HG03095 (cell line): ENCODE results near the gene TMEM255B.
A peak's percentile ranks its signal among the peaks of the same experiment; 100 is the strongest.

Source experiments
- ATAC-seq: cut with Tn5 transposase; IDR thresholded peaks from one replicate; pipeline ENCODE4 v1.9.1; 2021; ENCODE audit warnings: moderate library complexity; ENCODE audit not compliant: unreplicated experiment

TMEM255B gene

DNA sequence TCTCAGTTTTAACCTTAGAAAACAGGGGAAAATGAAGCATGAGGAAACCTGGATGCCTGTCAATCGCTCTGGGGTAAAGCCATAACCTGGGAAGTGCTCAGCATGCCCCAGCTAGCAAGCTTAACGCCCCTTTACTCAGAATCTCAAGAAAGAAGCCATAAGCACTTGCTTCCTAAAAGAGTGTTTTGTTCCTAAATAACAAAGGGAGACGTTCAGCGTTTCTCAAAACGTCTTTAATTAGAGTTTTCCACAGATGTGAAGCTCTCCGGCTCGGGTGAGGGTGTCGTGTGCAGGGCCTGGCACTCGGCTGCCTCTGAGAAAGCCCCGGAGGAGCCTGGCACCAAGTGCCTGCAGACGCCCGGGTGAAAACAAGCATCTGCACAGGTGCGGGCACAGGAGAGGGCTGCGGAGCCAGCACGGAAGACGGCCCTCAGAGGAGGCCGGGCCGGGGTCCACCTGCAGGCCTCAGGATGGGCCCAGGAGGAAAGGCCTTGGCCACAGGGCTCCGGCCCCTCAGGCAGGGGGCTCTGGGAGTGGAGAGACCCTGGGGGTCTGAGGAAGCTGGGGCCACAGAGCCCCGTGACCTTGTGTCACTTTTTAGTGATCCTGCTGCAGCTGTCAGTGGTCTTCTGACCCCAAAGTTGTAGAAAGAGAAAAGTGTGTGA, 98.6 kb downstream of the TMEM255B start:
- ATAC-seq: no peak

DNA sequence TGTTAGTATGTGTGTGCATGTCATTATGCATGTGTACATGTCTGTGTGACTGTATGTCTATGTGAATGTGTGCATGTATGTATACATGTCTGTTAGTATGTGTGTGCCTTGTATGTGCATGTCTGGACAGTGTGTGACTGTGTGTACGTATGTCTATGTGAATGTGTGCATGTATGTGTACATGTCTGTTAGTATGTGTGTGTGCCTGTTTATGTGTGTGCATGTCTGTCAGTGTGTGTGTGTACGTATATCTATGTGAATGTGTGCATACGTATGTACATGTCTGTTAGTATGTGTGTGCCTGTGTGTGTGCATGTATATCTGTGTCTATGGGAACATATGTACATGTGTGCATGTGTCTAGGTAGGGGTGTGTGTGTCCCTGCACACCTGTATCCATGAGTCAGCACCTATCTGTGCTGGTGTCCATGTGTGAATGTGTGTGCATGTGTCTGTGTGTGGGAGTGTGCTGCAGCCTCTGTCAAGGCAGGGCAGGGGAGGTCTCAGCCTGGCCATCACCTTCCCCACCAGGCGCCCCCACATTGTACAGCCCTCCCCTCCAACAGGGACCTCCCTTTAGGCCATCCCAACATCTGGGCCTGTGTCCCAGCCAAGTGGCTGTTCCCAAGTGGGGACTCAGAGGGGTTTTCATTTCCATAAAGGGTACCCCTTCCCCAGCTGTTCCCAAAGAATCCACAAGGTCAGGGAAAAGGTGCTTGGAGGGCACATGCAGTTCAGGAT, 100.5 kb downstream of the TMEM255B start:
- ATAC-seq: no peak

GRCh38 chr13:113860051-113860664, 101.1 kb downstream of the TMEM255B start:
- ATAC-seq: no peak

- no peak for ATAC-seq
Measured at GRCh38 chr13:113860665-113861432, 101.8 kb downstream of the TMEM255B start.

GRCh38 chr13:113861433-113862030, 102.5 kb downstream of the TMEM255B start:
- no peak for ATAC-seq

GRCh38 chr13:113862191-113862930, 103.3 kb downstream of the TMEM255B start:
- ATAC-seq: no peak

DNA sequence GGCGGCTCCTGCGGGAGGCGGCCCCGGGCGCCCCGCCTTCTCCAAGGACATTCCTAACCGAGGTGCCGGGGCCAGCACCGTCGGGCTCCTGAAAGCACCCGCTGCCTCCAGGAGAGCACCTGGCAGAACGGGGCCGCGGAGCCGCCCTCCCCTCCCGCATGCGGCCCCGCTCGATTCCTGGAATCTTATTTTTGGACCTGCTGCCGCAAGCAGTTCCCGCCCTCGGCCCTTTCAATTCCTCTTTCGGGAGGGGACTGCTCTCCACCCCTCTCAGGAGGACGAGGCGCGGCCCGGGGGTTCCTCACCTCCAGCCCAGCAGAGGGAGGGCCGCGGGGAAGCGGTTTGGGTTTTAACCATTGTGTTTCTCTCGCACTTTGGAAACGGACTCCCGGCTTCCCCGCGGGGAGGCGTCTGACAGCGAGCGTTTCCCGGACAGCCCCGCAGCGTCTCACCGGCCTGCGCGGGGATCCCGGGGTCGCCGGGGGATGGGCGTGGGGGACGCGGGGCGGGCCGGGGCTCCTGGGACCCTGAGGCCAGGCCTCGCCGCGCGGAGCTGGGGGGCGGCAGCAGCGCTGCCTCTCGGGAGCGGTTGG, 104.0 kb downstream of the TMEM255B start:
- peak; percentile 52 for ATAC-seq

GRCh38 chr13:113863524-113864272, 104.7 kb downstream of the TMEM255B start, which contains the start of gene GAS6:
Gene GAS6 (minus strand): TSS chr13:113864076. CDS start chr13:113863920, 156 bp downstream.
- ATAC-seq: peak; percentile 27

GRCh38 chr13:113864273-113864890, 105.4 kb downstream of the TMEM255B start:
- ATAC-seq: no peak

DNA sequence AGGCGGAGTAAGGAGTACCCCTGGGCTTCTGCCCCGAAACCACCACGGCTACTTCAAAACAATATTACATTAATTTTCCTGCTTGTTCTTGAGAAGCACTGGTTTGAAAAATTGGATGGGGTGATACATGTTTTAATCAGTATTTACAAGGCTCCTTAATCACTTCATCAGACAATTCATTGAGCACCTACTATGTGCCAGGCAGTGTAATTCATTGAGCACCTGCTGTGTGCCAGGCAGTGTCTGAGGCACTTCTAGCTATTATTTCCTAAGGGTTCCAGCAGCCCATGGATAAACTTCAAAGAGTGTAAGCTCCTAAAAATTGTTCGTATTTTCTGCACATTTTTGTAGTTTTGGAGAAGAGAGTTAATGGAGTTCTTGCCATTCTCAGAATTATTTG, 106.4 kb downstream of the TMEM255B start:
- no peak for ATAC-seq
